Breast epithelium (tissue), 3 donors: ENCODE data around the gene ZNF329.

Experiments
- POLR2A ChIP-seq: fragments of 450-650 bp; IDR thresholded peaks from one replicate; pipeline ENCODE4 v1.6.1; 2016; ENCODE audit warnings: antibody characterized with exemption, mild to moderate bottlenecking, moderate library complexity
- TF ChIP-seq, protein P1 (sequence below), 3 donors: fragments of 450-650 bp; IDR thresholded peaks; one replicate each; pipeline ENCODE4 v1.5.1; 2016 to 2017; ENCODE audit warnings: antibody characterized with exemption in 3 of 3, mild to moderate bottlenecking in 3 of 3, moderate library complexity in 3 of 3

DNA sequence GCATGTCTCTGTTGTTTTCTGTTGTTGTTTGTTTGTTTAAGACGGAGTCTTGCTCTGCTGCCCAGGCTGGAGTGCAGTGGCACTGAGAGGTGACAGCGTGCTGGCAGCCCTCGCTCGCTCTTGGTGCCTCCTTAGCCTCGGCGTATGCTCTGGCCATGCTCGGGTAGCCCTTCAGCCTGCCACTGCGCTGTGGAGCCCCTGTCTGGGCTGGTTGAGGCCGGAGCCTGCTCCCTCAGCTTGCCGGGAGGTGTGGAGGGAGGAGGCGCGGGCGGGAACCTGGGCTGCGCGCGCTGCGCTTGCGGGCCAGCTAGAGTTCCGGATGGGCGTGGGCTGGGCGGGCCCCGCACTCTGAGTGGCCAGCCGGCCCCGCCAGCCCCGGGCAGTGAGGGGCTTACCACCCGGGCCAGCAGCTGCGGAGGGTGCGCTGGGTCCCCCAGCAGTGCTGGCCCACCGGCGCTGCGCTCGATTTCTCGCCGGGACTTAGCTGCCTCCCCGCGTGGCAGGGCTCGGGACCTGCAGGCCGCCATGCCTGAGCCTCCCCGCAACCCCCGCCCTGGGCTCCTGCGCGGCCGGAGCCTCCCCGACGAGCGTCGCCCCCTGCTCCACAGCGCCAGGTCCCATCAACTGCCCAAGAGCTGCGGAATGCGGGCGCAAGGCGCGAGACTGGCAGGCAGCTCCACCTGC lies 6.6 kb upstream of the ZNF329 start:
- TF ChIP-seq, protein P1, sequence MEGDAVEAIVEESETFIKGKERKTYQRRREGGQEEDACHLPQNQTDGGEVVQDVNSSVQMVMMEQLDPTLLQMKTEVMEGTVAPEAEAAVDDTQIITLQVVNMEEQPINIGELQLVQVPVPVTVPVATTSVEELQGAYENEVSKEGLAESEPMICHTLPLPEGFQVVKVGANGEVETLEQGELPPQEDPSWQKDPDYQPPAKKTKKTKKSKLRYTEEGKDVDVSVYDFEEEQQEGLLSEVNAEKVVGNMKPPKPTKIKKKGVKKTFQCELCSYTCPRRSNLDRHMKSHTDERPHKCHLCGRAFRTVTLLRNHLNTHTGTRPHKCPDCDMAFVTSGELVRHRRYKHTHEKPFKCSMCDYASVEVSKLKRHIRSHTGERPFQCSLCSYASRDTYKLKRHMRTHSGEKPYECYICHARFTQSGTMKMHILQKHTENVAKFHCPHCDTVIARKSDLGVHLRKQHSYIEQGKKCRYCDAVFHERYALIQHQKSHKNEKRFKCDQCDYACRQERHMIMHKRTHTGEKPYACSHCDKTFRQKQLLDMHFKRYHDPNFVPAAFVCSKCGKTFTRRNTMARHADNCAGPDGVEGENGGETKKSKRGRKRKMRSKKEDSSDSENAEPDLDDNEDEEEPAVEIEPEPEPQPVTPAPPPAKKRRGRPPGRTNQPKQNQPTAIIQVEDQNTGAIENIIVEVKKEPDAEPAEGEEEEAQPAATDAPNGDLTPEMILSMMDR (IDR thresholded peaks at IDR 0.05), result no peak
- TF ChIP-seq POLR2A, result no peak
